Smooth muscle cell (in vitro differentiated cells): ENCODE data around the gene TMEM232. TPM values are rescaled to one million over a fixed set of nuclear protein-coding genes. Genes with fewer than 3 reads are reported as not detected.
A peak's percentile ranks its signal among the peaks of the same experiment; 100 is the strongest.

Experiments
- DNase-seq: peaks from one replicate; lab custom pipeline; 2025; ENCODE audit not compliant: unreplicated experiment; lab: John Stamatoyannopoulos, UW
- H2AFZ ChIP-seq: fragments of 200-600 bp; sonication (generic); 2 replicates; pipeline ENCODE4 v1.6.0; 2016; ENCODE audit warnings: antibody characterized with exemption, low read depth, mild to moderate bottlenecking
- H3F3A ChIP-seq: fragments of 200-600 bp; sonication (generic); 2 replicates; pipeline ENCODE4 v1.6.0; 2017; ENCODE audit warnings: antibody characterized with exemption, low read depth
- H3K27ac ChIP-seq: fragments of 200-600 bp; sonication (generic); 2 replicates; pipeline ENCODE4 v1.5.1; 2016; ENCODE audit warnings: low read depth, mild to moderate bottlenecking
- H3K27me3 ChIP-seq: fragments of 200-600 bp; sonication (generic); 2 replicates; pipeline ENCODE4 v1.6.1; 2016; ENCODE audit warnings: low read depth, mild to moderate bottlenecking
- H3K36me3 ChIP-seq: fragments of 200-600 bp; sonication (generic); 2 replicates; pipeline ENCODE4 v1.5.1; 2016; ENCODE audit warnings: low read depth
- H3K4me1 ChIP-seq: fragments of 200-600 bp; sonication (generic); 2 replicates; pipeline ENCODE4 v1.5.1; 2016; ENCODE audit warnings: low read depth
- H3K4me2 ChIP-seq: fragments of 200-600 bp; sonication (generic); 2 replicates; pipeline ENCODE4 v1.6.0; 2016; ENCODE audit warnings: mild to moderate bottlenecking
- H3K4me3 ChIP-seq: fragments of 200-600 bp; sonication (generic); 2 replicates; pipeline ENCODE4 v1.5.1; 2016; ENCODE audit warnings: mild to moderate bottlenecking
- H3K79me2 ChIP-seq: fragments of 200-600 bp; sonication (generic); 2 replicates; pipeline ENCODE4 v1.6.0; 2016; ENCODE audit warnings: low read depth, mild to moderate bottlenecking
- H3K9ac ChIP-seq: fragments of 200-600 bp; sonication (generic); 2 replicates; pipeline ENCODE4 v1.6.0; 2016; ENCODE audit warnings: low read depth
- H3K9me3 ChIP-seq: fragments of 200-600 bp; sonication (generic); replicated peaks from 2 replicates; pipeline ENCODE4 v1.5.1; 2016; ENCODE audit warnings: low read depth
- H4K20me1 ChIP-seq: fragments of 200-600 bp; sonication (generic); 2 replicates; pipeline ENCODE4 v1.6.0; 2016; ENCODE audit warnings: low read depth
- WGBS: methylation state at CpG from one replicate; pipeline ENCODE4 v1.1.7; 2016; ENCODE audit warnings: low lambda C conversion rate; 5-methylcytosine and 5-hydroxymethylcytosine counted together
- polyA plus RNA-seq: library from polyadenylated mRNA; unstranded; fragments of >200 nt; fragmentation: Nextera tagmentation; extraction: Ambion mirVana; gene quantifications from 2 replicates; pipeline ENCODE4 v1.2.1, GENCODE V29; 2016
- total RNA-seq: library from RNA; depleted of rRNA; stranded (reverse); fragments of >200 nt; gene quantifications from 2 replicates; pipeline ENCODE4 v1.2.3, GENCODE V29; 2014
- TF ChIP-seq, protein P1 (sequence below): fragments of 200-600 bp; sonication (generic); IDR thresholded peaks from 2 replicates; pipeline ENCODE4 v1.5.1; 2017; ENCODE audit warnings: borderline replicate concordance, mild to moderate bottlenecking, antibody characterized with exemption; ENCODE audit not compliant: insufficient read depth, poor library complexity, severe bottlenecking

TMEM232 gene
- total and polyA plus RNA-seq, 2 experiments from 2014 or later = 0.49 to 1.0 TPM

GRCh38 chr5:110625376-110625999, 101.0 kb downstream of the TMEM232 start:
- 18% methylated on average over 2 of the region's 2 CpGs for WGBS
- H3K9me3 ChIP-seq = no peaks in the 10 kb centered on the region
- no peaks in the 10 kb centered on the region for H4K20me1 ChIP-seq
- H3K27me3 ChIP-seq = peaks cover 4% of the 10 kb centered on the region
- H3K79me2 ChIP-seq = no peaks in the 10 kb centered on the region
- H3K4me3 ChIP-seq = no peak overlapping the region
- no peak overlapping the region for H3K4me2 ChIP-seq
- H3K36me3 ChIP-seq = no peaks in the 10 kb centered on the region
- no peak overlapping the region for H2AFZ ChIP-seq
- no peaks in the 10 kb centered on the region for H3K4me1 ChIP-seq
- no peak for DNase-seq
- H3F3A ChIP-seq = no peaks in the 10 kb centered on the region
- H3K9ac ChIP-seq = no peak overlapping the region
- TF ChIP-seq, protein P1, sequence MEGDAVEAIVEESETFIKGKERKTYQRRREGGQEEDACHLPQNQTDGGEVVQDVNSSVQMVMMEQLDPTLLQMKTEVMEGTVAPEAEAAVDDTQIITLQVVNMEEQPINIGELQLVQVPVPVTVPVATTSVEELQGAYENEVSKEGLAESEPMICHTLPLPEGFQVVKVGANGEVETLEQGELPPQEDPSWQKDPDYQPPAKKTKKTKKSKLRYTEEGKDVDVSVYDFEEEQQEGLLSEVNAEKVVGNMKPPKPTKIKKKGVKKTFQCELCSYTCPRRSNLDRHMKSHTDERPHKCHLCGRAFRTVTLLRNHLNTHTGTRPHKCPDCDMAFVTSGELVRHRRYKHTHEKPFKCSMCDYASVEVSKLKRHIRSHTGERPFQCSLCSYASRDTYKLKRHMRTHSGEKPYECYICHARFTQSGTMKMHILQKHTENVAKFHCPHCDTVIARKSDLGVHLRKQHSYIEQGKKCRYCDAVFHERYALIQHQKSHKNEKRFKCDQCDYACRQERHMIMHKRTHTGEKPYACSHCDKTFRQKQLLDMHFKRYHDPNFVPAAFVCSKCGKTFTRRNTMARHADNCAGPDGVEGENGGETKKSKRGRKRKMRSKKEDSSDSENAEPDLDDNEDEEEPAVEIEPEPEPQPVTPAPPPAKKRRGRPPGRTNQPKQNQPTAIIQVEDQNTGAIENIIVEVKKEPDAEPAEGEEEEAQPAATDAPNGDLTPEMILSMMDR = peak; percentile 64
- no peak overlapping the region for H3K27ac ChIP-seq

- Histone ChIP-seq H4K20me1 (no peaks in the 10 kb centered on the region), H3K79me2 (no peaks in the 10 kb centered on the region)
- no peak for DNase-seq
Measured at GRCh38 chr5:110623874-110624273, 102.6 kb downstream of the TMEM232 start.

DNA sequence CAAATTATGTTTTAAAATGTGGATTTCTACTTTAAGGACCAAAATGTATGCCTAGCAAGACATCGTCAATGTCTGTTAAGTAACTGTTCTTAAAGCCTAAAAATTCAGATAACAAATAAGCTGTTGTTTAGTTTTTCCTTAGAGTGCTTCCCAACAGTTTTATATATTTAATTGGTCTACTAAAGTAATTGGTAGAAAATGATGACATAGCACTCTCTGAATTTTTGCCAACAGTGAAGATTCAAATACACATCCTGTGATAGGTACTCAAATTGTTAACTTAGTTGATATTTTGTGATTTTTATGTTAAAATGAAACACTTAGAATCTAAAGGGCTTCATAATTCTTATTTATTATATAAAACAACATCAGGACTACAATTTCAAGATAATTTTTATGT, 107.5 kb downstream of the TMEM232 start:
- Histone ChIP-seq H3K4me1 (peaks cover 1% of the 10 kb centered on the region), H2AFZ (no peak overlapping the region), H3K36me3 (peaks cover 2% of the 10 kb centered on the region), H3K4me3 (no peak overlapping the region), H3F3A (no peaks in the 10 kb centered on the region), H3K9me3 (peaks cover 9% of the 10 kb centered on the region), H4K20me1 (no peaks in the 10 kb centered on the region), H3K4me2 (no peak overlapping the region), H3K27ac (no peak overlapping the region), H3K27me3 (no peaks in the 10 kb centered on the region), H3K9ac (no peak overlapping the region), H3K79me2 (no peaks in the 10 kb centered on the region)
- no peak for DNase-seq
- TF ChIP-seq, protein P1 = no peak
- 86% methylated on average over 1 of the region's 1 CpG for WGBS

More at GRCh38 chr5:110623874-110624273, 102.6 kb downstream of the TMEM232 start:
- H2AFZ ChIP-seq = no peak overlapping the region
- H3K27ac ChIP-seq = no peak overlapping the region
- TF ChIP-seq, protein P1 = no peak
- no peaks in the 10 kb centered on the region for H3F3A ChIP-seq
- H3K4me3 ChIP-seq = no peak overlapping the region
- no peaks in the 10 kb centered on the region for H3K27me3 ChIP-seq
- no peaks in the 10 kb centered on the region for H3K4me1 ChIP-seq
- H3K4me2 ChIP-seq = no peak overlapping the region
- H3K36me3 ChIP-seq = no peaks in the 10 kb centered on the region
- H3K9me3 ChIP-seq = no peaks in the 10 kb centered on the region
- H3K9ac ChIP-seq = no peak overlapping the region

DNA sequence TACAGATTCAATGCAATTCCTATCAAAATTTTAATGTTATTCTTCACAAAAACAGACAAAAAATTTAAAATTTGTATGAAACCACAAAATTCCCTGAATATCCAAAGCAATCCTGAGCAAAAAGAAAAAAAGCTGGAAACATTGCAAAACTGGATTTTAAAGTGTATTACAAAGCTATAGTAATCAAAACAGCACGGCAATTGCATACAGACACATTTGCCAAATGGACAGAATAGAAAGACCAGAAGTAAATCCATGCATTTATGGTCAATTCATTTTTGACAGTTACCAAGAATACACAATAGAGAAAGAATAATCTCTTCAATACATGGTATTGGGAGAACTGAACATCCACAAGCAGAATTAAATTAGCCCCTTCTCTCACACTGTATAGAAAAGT, 110.5 kb downstream of the TMEM232 start:
- no peaks in the 10 kb centered on the region for H4K20me1 ChIP-seq
- 94% methylated on average over 1 of the region's 1 CpG for WGBS
- no peak overlapping the region for H3K4me2 ChIP-seq
- no peak overlapping the region for H3K27ac ChIP-seq
- peaks cover 25% of the 10 kb centered on the region for H3K4me1 ChIP-seq
- DNase-seq = no peak
- no peak overlapping the region for H3K4me3 ChIP-seq
- H3K79me2 ChIP-seq = no peaks in the 10 kb centered on the region
- no peak overlapping the region for H2AFZ ChIP-seq
- no peak overlapping the region for H3K9ac ChIP-seq
- peaks cover 9% of the 10 kb centered on the region for H3K9me3 ChIP-seq
- H3F3A ChIP-seq = no peaks in the 10 kb centered on the region
- H3K27me3 ChIP-seq = no peaks in the 10 kb centered on the region
- TF ChIP-seq, protein P1 = no peak
- peaks cover 2% of the 10 kb centered on the region for H3K36me3 ChIP-seq
